Mesothelial cell of epicardium (in vitro differentiated cells): ENCODE results near the gene PTBP1. TPM values are rescaled to one million over a fixed set of nuclear protein-coding genes. Genes with fewer than 3 reads are reported as not detected.
A peak's percentile ranks its signal among the peaks of the same experiment; 100 is the strongest.

Source experiments
- DNase-seq, 2 experiments: peaks; one replicate each; pipeline ENCODE4 v3.0.0; 2021; ENCODE audit warnings: low spot score in 2 of 2; ENCODE audit not compliant: unreplicated experiment in 2 of 2
- H3K27ac Mint-ChIP-seq: 2 replicates; pipeline ENCODE4 v1.8.0; 2021; ENCODE audit warnings: mixed read lengths
- H3K27me3 Mint-ChIP-seq: 2 replicates; pipeline ENCODE4 v1.8.0; 2021; ENCODE audit warnings: low read depth, mixed read lengths
- H3K36me3 Mint-ChIP-seq: 2 replicates; pipeline ENCODE4 v1.8.0; 2021; ENCODE audit warnings: mixed read lengths
- H3K4me1 Mint-ChIP-seq: 2 replicates; pipeline ENCODE4 v1.8.0; 2021; ENCODE audit warnings: mixed read lengths
- H3K4me3 Mint-ChIP-seq: 2 replicates; pipeline ENCODE4 v1.8.0; 2021; ENCODE audit warnings: mild to moderate bottlenecking, moderate library complexity, mixed read lengths
- H3K9me3 Mint-ChIP-seq: 2 replicates; pipeline ENCODE4 v1.8.0; 2021; ENCODE audit warnings: mixed read lengths
- CTCF ChIP-seq: fragments of 200-600 bp; sonication (generic); IDR thresholded peaks from one replicate; pipeline ENCODE4 v1.5.0; 2021; ENCODE audit warnings: antibody characterized with exemption; ENCODE audit not compliant: unreplicated experiment
- total RNA-seq: library from RNA; stranded (reverse); gene quantifications from 3 replicates; pipeline ENCODE4 v1.2.1, GENCODE V29; 2021

The PTBP1 gene
- total RNA-seq, 1 donor from 2014 or later = 447 TPM

GRCh38 chr19:772730-773436, 24.4 kb upstream of the PTBP1 start:
- Mint-ChIP-seq H3K36me3 (no peaks in the 10 kb centered on the region), H3K27me3 (no peaks in the 10 kb centered on the region), H3K27ac (no peak overlapping the region), H3K9me3 (no peaks in the 10 kb centered on the region), H3K4me3 (no peak overlapping the region), H3K4me1 (peaks cover 6% of the 10 kb centered on the region)
- DNase-seq = no peak
- TF ChIP-seq CTCF = no peak

- no peaks in the 10 kb centered on the region for H3K27me3 Mint-ChIP-seq
- H3K36me3 Mint-ChIP-seq = no peaks in the 10 kb centered on the region
- no peaks in the 10 kb centered on the region for H3K9me3 Mint-ChIP-seq
- no peak overlapping the region for H3K4me3 Mint-ChIP-seq
- no peak for DNase-seq
- no peak for TF ChIP-seq CTCF
- no peak overlapping the region for H3K27ac Mint-ChIP-seq
- peaks cover 4% of the 10 kb centered on the region for H3K4me1 Mint-ChIP-seq
These were observed 20.7 kb upstream of the PTBP1 start for GRCh38 chr19:776549-776948.

GRCh38 chr19:778910-779653, 18.2 kb upstream of the PTBP1 start:
- H3K36me3 Mint-ChIP-seq = no peaks in the 10 kb centered on the region

GRCh38 chr19:780935-781334, 16.3 kb upstream of the PTBP1 start:
- no peak for TF ChIP-seq CTCF
- H3K4me3 Mint-ChIP-seq = no peak overlapping the region
- DNase-seq = no peak
- H3K27ac Mint-ChIP-seq = no peak overlapping the region
- no peaks in the 10 kb centered on the region for H3K27me3 Mint-ChIP-seq
- no peaks in the 10 kb centered on the region for H3K9me3 Mint-ChIP-seq
- H3K36me3 Mint-ChIP-seq = no peaks in the 10 kb centered on the region
- H3K4me1 Mint-ChIP-seq = peaks cover 22% of the 10 kb centered on the region

More at GRCh38 chr19:778910-779653, 18.2 kb upstream of the PTBP1 start:
- no peak for DNase-seq
- no peak for TF ChIP-seq CTCF
- peaks cover 19% of the 10 kb centered on the region for H3K4me1 Mint-ChIP-seq
- H3K27ac Mint-ChIP-seq = peak overlapping the region; percentile 71
- no peak overlapping the region for H3K4me3 Mint-ChIP-seq
- no peaks in the 10 kb centered on the region for H3K9me3 Mint-ChIP-seq
- H3K27me3 Mint-ChIP-seq = no peaks in the 10 kb centered on the region

DNA sequence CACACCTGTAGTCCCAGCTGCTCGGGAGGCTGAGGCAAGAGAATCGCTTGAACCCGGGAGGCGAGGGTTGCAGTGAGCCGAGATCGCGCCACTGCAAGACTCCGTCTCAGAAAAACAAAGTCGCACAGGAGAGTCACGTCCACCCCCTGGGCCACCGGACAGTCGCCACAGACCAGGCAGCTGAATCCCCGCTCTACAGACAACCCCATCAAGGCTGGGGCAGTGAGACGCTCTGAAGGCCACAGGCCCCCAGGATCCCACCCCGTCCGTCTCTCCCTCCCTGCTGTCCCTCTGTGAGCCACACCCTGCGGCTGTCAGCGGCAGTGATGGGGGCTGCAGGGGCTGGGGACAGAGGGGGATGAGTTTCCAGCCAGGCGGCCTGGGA, 15.5 kb upstream of the PTBP1 start:
- no peak overlapping the region for H3K4me3 Mint-ChIP-seq
- no peaks in the 10 kb centered on the region for H3K27me3 Mint-ChIP-seq
- H3K36me3 Mint-ChIP-seq = no peaks in the 10 kb centered on the region
- no peaks in the 10 kb centered on the region for H3K9me3 Mint-ChIP-seq
- DNase-seq = no peak
- no peak for TF ChIP-seq CTCF
- peak overlapping the region; percentile 97 for H3K27ac Mint-ChIP-seq
- peaks cover 22% of the 10 kb centered on the region for H3K4me1 Mint-ChIP-seq
